ENCODE measurements around the gene C16orf92.

Gene C16orf92

GRCh38 chr16:30022887-30023286, at the start of gene C16orf92:
Gene C16orf92, plus strand, starts transcription at chr16:30023198. Its CDS starts 143 bp downstream, at chr16:30023341.
- DNase-seq, result no peak

GRCh38 chr16:29973384-29974246, 49.4 kb upstream of the C16orf92 start, which contains the start of gene TAOK2:
Gene TAOK2, plus strand, starts transcription at chr16:29973868. Its CDS starts 3,905 bp downstream, at chr16:29977773.
- DNase-seq, result peak; percentile 99

- DNase-seq, result peak; percentile 40
These were observed 48.5 kb upstream of the C16orf92 start for GRCh38 chr16:29974291-29975133.

GRCh38 chr16:29975134-29975538, 47.9 kb upstream of the C16orf92 start:
- no peak for DNase-seq

- no peak for DNase-seq
These were observed 47.0 kb upstream of the C16orf92 start for GRCh38 chr16:29975811-29976511.

GRCh38 chr16:29977063-29977825, 45.8 kb upstream of the C16orf92 start:
- DNase-seq, result no peak

- DNase-seq, result no peak
These were observed 44.9 kb upstream of the C16orf92 start for GRCh38 chr16:29978081-29978480.

- no peak for DNase-seq
These were observed 44.3 kb upstream of the C16orf92 start for GRCh38 chr16:29978564-29979270.

- DNase-seq, result no peak
These were observed 40.2 kb upstream of the C16orf92 start for GRCh38 chr16:29982560-29983419.

- DNase-seq, result no peak
These were observed 39.4 kb upstream of the C16orf92 start for GRCh38 chr16:29983420-29984136.

- no peak for DNase-seq
These were observed 38.7 kb upstream of the C16orf92 start for GRCh38 chr16:29984137-29984763.

- no peak for DNase-seq
These were observed 38.2 kb upstream of the C16orf92 start for GRCh38 chr16:29984764-29985147.

GRCh38 chr16:29985271-29985811, 37.7 kb upstream of the C16orf92 start:
- DNase-seq, result no peak

GRCh38 chr16:29986231-29986630, 36.8 kb upstream of the C16orf92 start:
- no peak for DNase-seq

GRCh38 chr16:29986931-29987330, 36.1 kb upstream of the C16orf92 start:
- DNase-seq, result no peak

- no peak for DNase-seq
These were observed 35.5 kb upstream of the C16orf92 start for GRCh38 chr16:29987371-29988085.

- DNase-seq, result no peak
These were observed 34.5 kb upstream of the C16orf92 start for GRCh38 chr16:29988346-29989075.
